ENCODE results near the gene SLC25A12.
"Not testable (repeated sequence)": the region's sequence is repeated elsewhere in the genome, so short reads cannot be mapped to it uniquely, and the experiment has no call there.

Gene SLC25A12

GRCh38 chr2:171908235-171908634, 14.2 kb upstream of the SLC25A12 start:
- no peaks in the 10 kb centered on the region for H3K4me1 ChIP-seq (ENCODE audit: insufficient read depth, poor library complexity, severe bottlenecking)
- DNase-seq (ENCODE audit: low spot score) = no peak
- no peaks in the 10 kb centered on the region for H3K27me3 ChIP-seq (ENCODE audit: insufficient read depth, poor library complexity, severe bottlenecking)
- TF ChIP-seq CTCF (IDR thresholded peaks at IDR 0.05; ENCODE audit: poor library complexity, severe bottlenecking) = no peak
- H3K9me3 ChIP-seq (ENCODE audit: severe bottlenecking) = no peaks in the 10 kb centered on the region
- no peaks in the 10 kb centered on the region for H3K36me3 ChIP-seq (ENCODE audit: low read depth)
- no peak overlapping the region for H3K27ac ChIP-seq (ENCODE audit: poor library complexity, severe bottlenecking)
- no peak for ATAC-seq (ENCODE audit: low read depth)
- no peak overlapping the region for H3K4me3 ChIP-seq (ENCODE audit: severe bottlenecking)

- Histone ChIP-seq H3K27me3 (ENCODE audit: insufficient read depth, poor library complexity, severe bottlenecking) (no peaks in the 10 kb centered on the region), H3K36me3 (ENCODE audit: low read depth) (no peaks in the 10 kb centered on the region), H3K9me3 (ENCODE audit: severe bottlenecking) (no peaks in the 10 kb centered on the region), H3K4me1 (ENCODE audit: insufficient read depth, poor library complexity, severe bottlenecking) (no peaks in the 10 kb centered on the region), H3K4me3 (ENCODE audit: severe bottlenecking) (no peak overlapping the region), H3K27ac (ENCODE audit: poor library complexity, severe bottlenecking) (no peak overlapping the region)
- DNase-seq (ENCODE audit: low spot score) = no peak
- ATAC-seq (ENCODE audit: low read depth) = peak; percentile 14; the same call in 1 of the 3 replicates
- TF ChIP-seq CTCF (IDR thresholded peaks at IDR 0.05; ENCODE audit: poor library complexity, severe bottlenecking) = no peak
These were observed 8.9 kb upstream of the SLC25A12 start for GRCh38 chr2:171902840-171903420.

GRCh38 chr2:171899623-171900282, 5.7 kb upstream of the SLC25A12 start:
- DNase-seq (ENCODE audit: low spot score); H3K9me3 ChIP-seq (ENCODE audit: severe bottlenecking); H3K4me1 ChIP-seq (ENCODE audit: insufficient read depth, poor library complexity, severe bottlenecking); H3K27ac ChIP-seq (ENCODE audit: poor library complexity, severe bottlenecking); ATAC-seq (ENCODE audit: low read depth); H3K27me3 ChIP-seq (ENCODE audit: insufficient read depth, poor library complexity, severe bottlenecking); H3K36me3 ChIP-seq (ENCODE audit: low read depth); H3K4me3 ChIP-seq (ENCODE audit: severe bottlenecking): not testable (repeated sequence)

DNA sequence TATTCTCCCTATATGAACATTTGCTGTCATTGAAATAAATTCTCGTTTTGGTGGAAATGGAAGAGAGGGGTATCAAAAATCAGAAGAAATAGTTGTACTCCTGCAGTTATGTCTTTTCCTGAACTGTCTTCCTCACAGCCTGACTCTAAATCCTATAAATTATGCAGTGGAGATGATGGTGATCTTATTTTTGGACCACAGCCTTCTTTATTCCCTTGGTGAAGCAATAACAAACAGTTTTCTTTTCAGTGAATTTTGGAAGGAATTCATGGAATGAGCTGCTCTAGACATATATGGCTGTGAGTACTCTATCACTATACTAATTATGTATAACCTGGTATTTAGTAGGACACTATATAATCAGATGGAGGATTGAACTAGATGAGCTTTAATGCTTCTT, 1.7 kb upstream of the SLC25A12 start:
- TF ChIP-seq CTCF (IDR thresholded peaks at IDR 0.05; ENCODE audit: poor library complexity, severe bottlenecking) = no peak
- H3K27me3 ChIP-seq (ENCODE audit: insufficient read depth, poor library complexity, severe bottlenecking) = no peaks in the 10 kb centered on the region
- H3K4me1 ChIP-seq (ENCODE audit: insufficient read depth, poor library complexity, severe bottlenecking) = peaks cover 13% of the 10 kb centered on the region
- ATAC-seq (ENCODE audit: low read depth) (no peak), DNase-seq (ENCODE audit: low spot score) (no peak)
- H3K36me3 ChIP-seq (ENCODE audit: low read depth) = peaks cover 9% of the 10 kb centered on the region
- H3K4me3 ChIP-seq (ENCODE audit: severe bottlenecking) = no peak overlapping the region
- H3K9me3 ChIP-seq (ENCODE audit: severe bottlenecking) = no peaks in the 10 kb centered on the region
- H3K27ac ChIP-seq (ENCODE audit: poor library complexity, severe bottlenecking) = no peak overlapping the region

DNA sequence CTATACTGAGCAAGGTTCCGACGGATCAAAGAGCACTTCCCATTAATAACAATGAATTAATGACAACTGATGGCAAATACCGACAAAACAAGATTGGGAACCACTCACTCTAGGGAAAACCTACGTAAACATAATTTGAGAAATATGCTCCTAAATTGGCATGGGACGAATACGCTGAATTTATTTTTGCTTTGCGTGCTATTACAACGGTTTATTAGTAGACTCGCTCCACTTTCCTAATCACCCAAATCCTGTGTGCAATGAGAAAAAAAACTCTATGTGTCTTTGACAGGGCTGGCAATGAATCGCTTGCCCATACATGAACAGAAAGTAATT, 536 bp upstream of the SLC25A12 start:
- no peak for TF ChIP-seq CTCF (IDR thresholded peaks at IDR 0.05; ENCODE audit: poor library complexity, severe bottlenecking)

More for the DNA sequence above, 536 bp upstream of the SLC25A12 start:
- H3K27ac ChIP-seq (ENCODE audit: poor library complexity, severe bottlenecking) = peak overlapping the region; percentile 16
- no peak for DNase-seq (ENCODE audit: low spot score)
- no peaks in the 10 kb centered on the region for H3K27me3 ChIP-seq (ENCODE audit: insufficient read depth, poor library complexity, severe bottlenecking)
- peak overlapping the region; percentile 68 for H3K4me3 ChIP-seq (ENCODE audit: severe bottlenecking)
- no peak for ATAC-seq (ENCODE audit: low read depth)
- H3K4me1 ChIP-seq (ENCODE audit: insufficient read depth, poor library complexity, severe bottlenecking) = peaks cover 13% of the 10 kb centered on the region
- no peaks in the 10 kb centered on the region for H3K9me3 ChIP-seq (ENCODE audit: severe bottlenecking)
- H3K36me3 ChIP-seq (ENCODE audit: low read depth) = peaks cover 21% of the 10 kb centered on the region
